Activated naive CD4-positive, alpha-beta T cell treated with anti-CD3 and anti-CD28 coated beads, Interleukin-2, amount 50 U/mL, for 24 hours (primary cell): ENCODE data around the gene SLC36A2.
"Not testable (repeated sequence)": the region's sequence is repeated elsewhere in the genome, so short reads cannot be mapped to it uniquely, and the experiment has no call there.

ENCODE experiments used
- H3K27ac Mint-ChIP-seq: one replicate; pipeline ENCODE4 v1.8.0; 2021; ENCODE audit warnings: mild to moderate bottlenecking, mixed read lengths
- H3K27me3 Mint-ChIP-seq: one replicate; pipeline ENCODE4 v1.8.0; 2021; ENCODE audit warnings: mixed read lengths
- H3K36me3 Mint-ChIP-seq: one replicate; pipeline ENCODE4 v1.8.0; 2021; ENCODE audit warnings: mixed read lengths
- H3K4me1 Mint-ChIP-seq: one replicate; pipeline ENCODE4 v1.8.0; 2021; ENCODE audit warnings: mixed read lengths
- H3K4me3 Mint-ChIP-seq: one replicate; pipeline ENCODE4 v1.8.0; 2021; ENCODE audit warnings: mild to moderate bottlenecking, mixed read lengths
- H3K9me3 Mint-ChIP-seq: one replicate; pipeline ENCODE4 v1.8.0; 2021; ENCODE audit warnings: mixed read lengths

The SLC36A2 gene

DNA sequence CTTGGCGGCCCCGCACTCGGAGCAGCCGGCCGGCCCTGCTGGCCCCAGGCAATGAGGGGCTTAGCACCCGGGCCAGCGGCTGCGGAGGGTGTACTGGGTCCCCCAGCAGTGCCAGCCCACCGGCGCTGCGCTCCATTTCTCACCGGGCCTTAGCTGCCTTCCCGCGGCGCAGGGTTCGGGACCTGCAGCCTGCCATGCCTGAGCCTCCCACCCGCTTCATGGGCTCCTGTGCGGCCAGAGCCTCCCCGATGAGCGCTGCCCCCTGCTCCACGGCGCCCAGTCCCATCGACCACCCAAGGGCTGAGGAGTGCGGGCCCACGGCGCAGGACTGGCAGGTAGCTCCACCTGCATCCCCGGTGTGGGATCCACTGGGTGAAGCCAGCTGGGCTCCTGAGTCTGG is 38.1 kb downstream of the SLC36A2 start:
- H3K36me3 Mint-ChIP-seq, H3K27me3 Mint-ChIP-seq, H3K4me1 Mint-ChIP-seq, H3K4me3 Mint-ChIP-seq, H3K27ac Mint-ChIP-seq: not testable (repeated sequence)
- peaks cover 11% of the 10 kb centered on the region for H3K9me3 Mint-ChIP-seq

DNA sequence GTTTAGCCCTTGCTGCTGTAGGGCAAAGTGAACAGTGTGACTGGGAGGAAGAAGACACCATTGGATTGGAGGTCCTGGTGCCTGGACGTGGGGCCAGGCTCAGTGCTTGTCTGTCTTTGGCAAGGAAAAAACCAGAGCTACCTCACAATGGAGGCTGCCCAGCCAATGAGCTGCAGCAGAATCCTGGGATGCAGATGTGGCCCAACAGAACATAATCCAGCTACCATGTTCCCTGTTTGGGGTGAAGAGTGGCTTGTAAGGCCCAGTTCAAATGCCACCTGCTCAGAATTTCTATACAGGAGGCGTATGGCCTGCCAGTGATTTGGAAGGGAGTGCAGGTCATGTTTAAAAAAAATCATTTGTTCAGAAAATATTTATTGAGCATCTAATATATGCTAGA is 43.7 kb downstream of the SLC36A2 start, which contains the start of gene SLC36A3:
SLC36A3 (minus strand) TSS at position 101 of the 400 bp plus-strand sequence. CDS start 412 bp downstream, outside the sequence.
- H3K4me3 Mint-ChIP-seq: no peak within 1 kb of the TSS
- H3K36me3 Mint-ChIP-seq: no peaks in the 10 kb centered on the region
- H3K27me3 Mint-ChIP-seq: no peaks in the 10 kb centered on the region
- H3K27ac Mint-ChIP-seq: no peak within 1 kb of the TSS
- no peaks in the 10 kb centered on the region for H3K9me3 Mint-ChIP-seq
- H3K4me1 Mint-ChIP-seq: peaks cover 5% of the 10 kb centered on the region

DNA sequence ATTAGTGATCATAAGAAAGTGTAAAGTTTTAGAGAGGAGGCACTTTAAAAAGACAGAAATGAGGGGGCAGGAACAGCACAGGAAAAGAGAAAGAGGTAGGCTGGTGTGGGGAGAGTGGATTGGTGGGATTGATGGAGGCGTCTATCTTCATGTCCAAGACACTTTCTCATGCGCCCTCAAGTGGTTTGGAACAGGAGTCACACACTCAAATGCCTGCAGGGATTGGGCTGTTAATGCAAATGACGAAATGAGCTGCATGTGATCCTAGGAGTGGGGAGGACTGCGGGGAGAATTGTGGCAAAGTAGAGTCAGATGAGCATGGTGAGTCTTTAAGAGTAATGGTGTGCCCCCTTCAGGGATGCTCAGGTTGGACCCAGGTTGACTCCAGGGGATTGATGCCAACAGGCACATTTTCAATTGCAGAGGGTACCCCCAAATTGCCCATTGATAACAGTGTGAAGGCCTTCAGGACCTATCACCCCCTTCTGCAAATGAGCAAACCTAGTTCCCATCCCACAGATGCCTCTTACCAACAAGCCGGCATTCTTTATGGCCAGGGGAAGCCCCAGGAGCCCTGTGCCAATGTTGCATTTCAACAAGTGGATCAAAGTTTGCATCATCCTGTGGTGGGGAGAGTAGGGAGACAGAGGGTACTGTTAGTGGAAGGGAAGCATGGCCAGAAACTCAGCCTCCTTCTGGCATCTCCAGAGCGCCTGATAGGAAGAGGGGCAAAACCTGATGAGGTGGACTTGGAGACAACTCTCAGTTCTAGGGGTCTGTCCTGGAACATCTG is 49.1 kb downstream of the SLC36A2 start:
- Mint-ChIP-seq H3K36me3 (no peaks in the 10 kb centered on the region), H3K27ac (no peak overlapping the region), H3K27me3 (peaks cover 3% of the 10 kb centered on the region), H3K9me3 (no peaks in the 10 kb centered on the region), H3K4me1 (no peaks in the 10 kb centered on the region), H3K4me3 (no peak overlapping the region)

DNA sequence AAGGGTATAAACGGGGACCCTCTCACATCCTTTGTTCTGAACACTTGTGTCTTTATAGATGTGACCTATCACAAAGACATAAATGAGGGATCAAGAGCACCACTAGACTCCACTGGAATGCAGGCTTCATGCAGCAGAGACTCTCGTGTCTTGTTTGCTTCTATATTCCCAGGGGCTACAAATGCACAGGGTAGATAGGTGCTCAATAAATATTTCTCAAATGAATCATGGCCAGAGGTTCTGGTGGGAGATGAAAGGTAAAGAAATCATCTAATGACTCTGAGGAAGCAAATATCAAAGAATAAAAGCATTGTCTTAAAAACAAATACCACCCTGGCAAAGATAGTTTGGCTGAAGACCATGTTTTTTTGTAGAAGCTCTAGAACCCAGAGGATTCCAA is 50.4 kb downstream of the SLC36A2 start:
- H3K4me3 Mint-ChIP-seq: no peak overlapping the region
- H3K9me3 Mint-ChIP-seq: no peaks in the 10 kb centered on the region
- no peaks in the 10 kb centered on the region for H3K4me1 Mint-ChIP-seq
- H3K27me3 Mint-ChIP-seq: peaks cover 3% of the 10 kb centered on the region
- no peaks in the 10 kb centered on the region for H3K36me3 Mint-ChIP-seq
- no peak overlapping the region for H3K27ac Mint-ChIP-seq

DNA sequence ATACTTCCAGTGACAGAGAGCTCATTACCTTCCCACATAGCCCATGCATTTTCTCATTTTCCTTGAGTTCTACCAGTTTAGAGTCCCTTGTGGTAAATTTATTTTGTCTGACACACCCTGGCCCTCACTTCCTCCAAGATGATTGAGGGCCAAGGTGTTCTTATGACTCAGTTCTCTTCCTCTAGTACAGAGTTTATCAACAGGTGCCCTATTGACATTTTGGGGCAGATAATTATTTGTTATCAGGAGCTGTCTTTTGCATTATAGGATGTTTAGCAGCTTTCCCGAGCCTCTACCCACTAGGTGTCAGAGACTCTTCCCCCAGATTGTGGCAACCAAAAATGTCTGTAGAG is 50.9 kb downstream of the SLC36A2 start:
- Mint-ChIP-seq H3K4me3 (no peak overlapping the region), H3K4me1 (no peaks in the 10 kb centered on the region), H3K27ac (no peak overlapping the region), H3K27me3 (peaks cover 3% of the 10 kb centered on the region), H3K9me3 (no peaks in the 10 kb centered on the region), H3K36me3 (no peaks in the 10 kb centered on the region)

DNA sequence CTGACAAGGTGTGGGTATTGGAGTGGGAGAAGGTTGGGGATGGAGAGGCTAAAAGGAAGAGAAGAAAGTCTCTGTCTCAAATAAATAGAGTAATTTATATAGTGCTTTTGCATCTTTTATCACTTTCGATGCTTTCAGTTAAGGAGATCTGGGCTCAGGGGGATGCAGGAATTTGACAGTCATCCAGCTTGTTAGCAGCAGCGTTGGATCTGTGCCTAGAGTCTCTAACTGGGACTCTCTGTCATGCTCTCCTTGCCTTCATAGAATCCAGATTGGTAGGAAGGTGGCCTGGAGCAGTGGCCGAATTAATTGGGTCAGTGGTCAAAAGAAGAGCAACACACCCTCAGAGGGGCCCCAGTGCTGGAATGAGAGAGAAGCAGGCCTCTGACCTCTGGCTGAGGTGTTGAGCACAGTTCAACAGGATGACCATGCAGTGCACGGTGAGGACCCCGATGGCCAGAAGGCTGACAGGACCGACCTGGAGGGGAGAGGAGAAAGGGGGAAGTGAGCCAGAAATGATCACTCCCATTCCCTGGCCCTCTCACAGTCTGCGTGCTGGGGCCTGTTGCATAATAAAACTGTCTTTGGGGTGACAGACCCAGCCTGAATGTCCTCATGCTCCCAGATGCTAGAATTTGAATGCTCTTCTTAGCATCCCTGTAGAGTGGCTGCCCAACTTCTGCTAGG is 51.4 kb downstream of the SLC36A2 start:
- H3K27ac Mint-ChIP-seq: no peak overlapping the region
- H3K9me3 Mint-ChIP-seq: no peaks in the 10 kb centered on the region
- H3K27me3 Mint-ChIP-seq: peaks cover 3% of the 10 kb centered on the region
- no peaks in the 10 kb centered on the region for H3K36me3 Mint-ChIP-seq
- no peak overlapping the region for H3K4me3 Mint-ChIP-seq
- no peaks in the 10 kb centered on the region for H3K4me1 Mint-ChIP-seq

DNA sequence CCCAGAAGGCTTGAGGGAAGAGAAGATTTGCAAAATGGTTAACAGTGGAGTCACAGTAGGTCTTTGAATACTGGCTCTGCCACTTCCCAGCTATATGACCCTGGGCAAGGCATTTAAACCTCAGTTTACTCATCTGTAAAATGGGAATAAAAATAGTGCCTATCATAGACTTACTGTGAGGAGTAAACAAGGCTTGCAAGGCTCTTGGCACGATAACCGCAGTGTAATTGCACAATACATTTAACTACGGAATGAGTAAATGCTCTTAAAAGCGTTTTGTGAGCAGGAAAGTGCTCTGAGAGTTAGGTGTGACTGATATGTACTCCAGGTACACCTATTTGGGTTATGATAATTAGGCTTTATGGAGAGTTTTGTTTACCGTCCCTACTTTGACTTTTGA is 52.2 kb downstream of the SLC36A2 start:
- Mint-ChIP-seq H3K27ac (no peak overlapping the region), H3K9me3 (no peaks in the 10 kb centered on the region), H3K4me3 (no peak overlapping the region), H3K27me3 (peaks cover 3% of the 10 kb centered on the region), H3K4me1 (no peaks in the 10 kb centered on the region), H3K36me3 (no peaks in the 10 kb centered on the region)

DNA sequence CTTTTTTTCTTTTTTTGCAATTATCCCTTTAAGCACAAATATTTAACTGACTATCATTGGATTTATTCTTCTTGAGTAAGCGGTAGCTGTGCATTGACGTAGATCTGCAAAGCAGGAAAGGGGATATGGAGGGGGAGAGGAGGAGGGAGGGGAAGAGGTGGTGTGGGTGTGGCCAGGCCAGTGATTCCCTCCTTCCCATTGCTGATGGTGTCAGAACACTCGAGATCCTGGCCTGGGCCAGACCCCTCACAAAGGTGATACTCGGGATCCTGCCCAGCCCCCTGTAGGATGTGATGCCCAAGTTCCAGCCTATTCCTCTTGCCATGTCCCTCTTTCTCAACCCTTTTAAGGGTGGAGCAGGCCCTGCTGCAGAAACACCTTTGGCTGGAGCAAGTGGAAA is 53.7 kb downstream of the SLC36A2 start:
- Mint-ChIP-seq H3K9me3 (no peaks in the 10 kb centered on the region), H3K27ac (no peak overlapping the region), H3K36me3 (no peaks in the 10 kb centered on the region), H3K4me3 (no peak overlapping the region), H3K4me1 (no peaks in the 10 kb centered on the region), H3K27me3 (peaks cover 3% of the 10 kb centered on the region)

DNA sequence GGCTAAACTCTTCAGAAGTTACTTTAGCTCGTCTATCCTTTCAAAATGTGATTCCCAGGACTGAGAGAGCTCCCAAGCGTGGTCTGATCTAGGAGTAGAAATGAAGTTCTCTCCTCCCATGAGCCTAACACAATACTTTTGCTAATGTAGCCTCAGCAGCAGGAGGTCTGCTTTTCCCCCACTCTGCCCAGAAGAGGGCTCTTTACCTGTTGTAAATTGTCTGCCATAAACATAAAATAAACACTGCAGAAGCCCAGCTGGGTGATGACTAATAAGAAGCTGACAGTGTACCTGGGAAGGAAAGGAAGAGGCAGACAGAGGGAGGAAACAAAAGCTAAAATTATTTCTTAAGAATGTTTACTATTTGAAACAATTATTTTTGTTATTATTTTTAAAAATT is 59.2 kb downstream of the SLC36A2 start:
- H3K4me1 Mint-ChIP-seq: no peaks in the 10 kb centered on the region
- H3K4me3 Mint-ChIP-seq: no peak overlapping the region
- no peak overlapping the region for H3K27ac Mint-ChIP-seq
- no peaks in the 10 kb centered on the region for H3K27me3 Mint-ChIP-seq
- no peaks in the 10 kb centered on the region for H3K9me3 Mint-ChIP-seq
- H3K36me3 Mint-ChIP-seq: no peaks in the 10 kb centered on the region

DNA sequence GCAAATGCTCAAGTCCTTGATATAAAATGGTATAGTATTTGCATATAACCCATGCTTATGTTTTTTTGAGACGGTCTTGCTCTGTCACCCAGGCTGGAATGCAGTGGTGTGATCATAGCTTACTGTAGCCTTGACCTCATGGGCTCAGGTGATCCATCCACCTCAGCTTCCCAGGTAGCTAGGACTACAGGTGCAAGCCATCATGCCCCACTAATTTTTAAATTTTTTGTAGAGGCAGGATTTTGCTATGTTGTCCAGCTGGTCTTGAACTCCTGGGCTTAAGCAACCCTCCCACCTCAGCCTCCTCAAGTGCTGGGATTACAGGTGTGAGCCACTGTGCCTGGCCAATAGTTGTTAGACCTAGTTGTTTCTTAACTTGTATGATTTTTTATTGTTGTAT is 61.1 kb downstream of the SLC36A2 start:
- Mint-ChIP-seq H3K27me3 (no peaks in the 10 kb centered on the region), H3K27ac (no peak overlapping the region), H3K9me3 (no peaks in the 10 kb centered on the region), H3K4me3 (no peak overlapping the region), H3K4me1 (no peaks in the 10 kb centered on the region), H3K36me3 (no peaks in the 10 kb centered on the region)

DNA sequence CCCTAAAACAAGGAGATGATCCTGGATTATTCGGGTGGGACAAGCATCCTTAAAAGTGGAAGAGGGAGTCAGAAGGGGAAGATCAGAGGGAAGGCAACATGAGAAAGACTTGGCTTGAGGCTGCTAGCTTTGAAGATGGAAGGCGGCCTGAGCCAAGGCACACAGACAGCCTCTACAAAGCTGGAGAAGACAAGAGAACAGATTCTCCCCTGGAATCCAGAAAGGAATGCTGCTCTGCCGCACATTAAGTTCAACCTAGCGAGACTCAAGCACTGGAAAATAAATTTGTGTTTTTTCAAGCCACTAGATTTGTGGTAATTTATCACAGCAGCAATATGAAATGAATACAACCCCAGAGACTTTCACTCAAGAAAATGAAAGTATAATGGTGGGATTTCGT is 61.7 kb downstream of the SLC36A2 start:
- Mint-ChIP-seq H3K27me3 (no peaks in the 10 kb centered on the region), H3K27ac (no peak overlapping the region), H3K4me3 (no peak overlapping the region), H3K4me1 (no peaks in the 10 kb centered on the region), H3K36me3 (no peaks in the 10 kb centered on the region), H3K9me3 (no peaks in the 10 kb centered on the region)

DNA sequence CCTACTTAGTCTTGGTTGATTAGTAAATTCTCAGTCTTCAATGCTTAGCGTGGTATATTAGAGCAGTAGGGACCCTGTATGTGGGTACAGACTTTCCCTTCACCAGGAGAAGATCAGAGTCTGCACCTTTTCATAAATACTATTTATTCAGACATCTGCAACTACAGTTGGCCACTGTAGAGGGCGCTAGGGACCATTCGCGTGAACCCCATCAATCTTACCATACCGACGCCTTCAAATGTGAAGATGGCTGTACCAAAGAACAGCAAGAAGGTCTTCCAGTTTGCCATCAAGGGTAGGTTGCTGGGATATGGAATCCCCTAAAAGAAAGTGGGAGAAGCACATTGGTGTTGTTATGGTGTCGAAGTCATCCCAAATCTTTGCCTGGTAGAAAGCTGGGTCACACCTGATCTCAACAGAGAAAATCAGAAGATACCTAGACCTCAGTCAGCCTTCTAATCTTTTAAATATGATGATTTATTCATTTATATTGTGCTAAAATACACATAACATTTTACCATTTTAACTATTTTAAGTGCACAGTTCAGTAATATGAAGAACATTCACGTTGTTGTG is 62.9 kb downstream of the SLC36A2 start:
- H3K27ac Mint-ChIP-seq: no peak overlapping the region
- H3K9me3 Mint-ChIP-seq: no peaks in the 10 kb centered on the region
- H3K27me3 Mint-ChIP-seq: no peaks in the 10 kb centered on the region
- H3K36me3 Mint-ChIP-seq: no peaks in the 10 kb centered on the region
- H3K4me1 Mint-ChIP-seq: no peaks in the 10 kb centered on the region
- H3K4me3 Mint-ChIP-seq: no peak overlapping the region

DNA sequence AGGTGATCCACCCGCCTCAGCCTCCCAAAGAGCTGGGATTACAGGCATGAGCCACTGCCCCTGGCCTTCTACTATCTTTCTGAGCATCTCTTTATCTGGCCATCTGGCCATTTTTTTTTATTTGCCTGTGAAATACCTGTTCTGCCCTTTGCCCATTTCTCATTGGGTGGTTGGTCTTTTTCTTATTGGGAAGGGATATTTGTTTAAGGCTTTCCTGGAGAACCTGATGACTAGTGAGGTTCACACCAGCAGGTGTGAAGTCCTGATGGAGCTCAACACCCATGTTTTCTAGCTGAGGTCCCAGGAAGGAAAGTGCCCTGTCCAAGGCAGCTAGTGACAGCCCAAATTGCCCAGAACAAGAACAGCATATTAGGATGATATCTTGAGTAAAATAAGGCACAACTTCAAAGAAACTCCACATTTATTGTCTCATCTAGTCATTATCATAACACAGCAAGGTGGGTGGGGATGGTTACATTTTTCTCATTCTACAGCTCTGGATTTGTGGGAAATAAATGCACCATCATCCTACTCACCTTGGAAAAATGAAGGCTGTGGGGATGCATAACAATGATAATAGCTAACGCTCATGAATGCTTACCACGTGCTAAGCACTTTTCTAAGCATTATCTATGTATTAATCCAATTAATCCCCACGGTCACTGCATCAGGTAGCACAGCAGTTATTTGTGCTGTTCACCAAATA is 64.1 kb downstream of the SLC36A2 start:
- no peaks in the 10 kb centered on the region for H3K4me1 Mint-ChIP-seq
- no peak overlapping the region for H3K4me3 Mint-ChIP-seq
- H3K9me3 Mint-ChIP-seq: no peaks in the 10 kb centered on the region
- H3K27ac Mint-ChIP-seq: no peak overlapping the region
- H3K36me3 Mint-ChIP-seq: no peaks in the 10 kb centered on the region
- H3K27me3 Mint-ChIP-seq: no peaks in the 10 kb centered on the region

DNA sequence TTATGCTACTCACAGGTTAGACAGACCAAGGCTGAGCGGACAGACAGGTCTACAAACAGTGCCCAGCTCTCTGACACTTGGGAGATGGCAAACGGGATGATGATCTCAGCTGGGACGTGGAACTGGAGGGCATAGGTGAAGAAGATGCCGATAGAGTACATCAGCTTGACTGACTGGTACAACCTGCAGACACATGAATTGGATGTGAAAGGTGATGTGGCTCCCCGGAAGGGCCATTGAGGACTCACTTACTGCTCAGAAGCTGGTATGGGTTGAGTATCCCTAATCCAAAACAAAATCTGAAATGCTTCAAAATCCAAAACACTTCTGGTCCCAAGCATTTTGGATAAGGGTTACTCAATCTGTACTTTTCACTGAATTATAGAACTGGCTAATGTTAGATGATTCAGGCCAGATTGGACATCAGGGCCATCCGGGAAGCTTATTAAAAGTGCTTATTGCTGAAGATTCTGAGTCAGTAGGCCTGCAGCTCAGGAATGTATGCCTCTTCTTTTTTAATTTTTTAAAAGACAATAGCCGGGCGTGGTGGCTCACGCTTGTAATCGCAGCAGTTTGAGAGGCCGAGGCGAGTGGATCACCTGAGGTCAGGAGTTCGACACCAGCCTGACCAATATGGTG is 66.2 kb downstream of the SLC36A2 start:
- Mint-ChIP-seq H3K4me3 (no peak overlapping the region), H3K27me3 (no peaks in the 10 kb centered on the region), H3K36me3 (no peaks in the 10 kb centered on the region), H3K4me1 (no peaks in the 10 kb centered on the region), H3K27ac (no peak overlapping the region), H3K9me3 (no peaks in the 10 kb centered on the region)

DNA sequence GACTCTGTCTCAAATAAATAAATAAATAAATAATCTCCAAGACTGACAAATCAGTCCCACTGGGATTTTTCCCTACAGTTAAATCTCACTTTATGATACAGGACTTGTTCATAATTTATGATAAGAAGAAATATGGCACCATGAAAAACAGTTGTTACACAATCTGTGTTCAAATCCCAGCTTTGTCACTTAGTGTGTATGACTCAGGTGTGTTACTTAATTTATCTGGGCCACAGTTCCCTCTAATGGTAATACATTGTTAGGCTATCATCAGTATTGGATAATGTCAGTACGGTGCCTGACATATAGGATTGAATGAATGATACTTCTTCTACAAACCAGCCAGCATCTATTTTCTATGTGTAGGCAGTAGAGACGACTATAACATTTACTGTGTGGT is 66.9 kb downstream of the SLC36A2 start:
- Mint-ChIP-seq H3K36me3 (no peaks in the 10 kb centered on the region), H3K4me1 (no peaks in the 10 kb centered on the region), H3K9me3 (no peaks in the 10 kb centered on the region), H3K4me3 (no peak overlapping the region), H3K27me3 (no peaks in the 10 kb centered on the region), H3K27ac (no peak overlapping the region)
